Fibroblast of pulmonary artery (primary cell): ENCODE measurements around the gene PHEX.
A peak's percentile ranks its signal among the peaks of the same experiment; 100 is the strongest.

ENCODE experiments used
- DNase-seq: peaks from one replicate; pipeline ENCODE4 v3.0.0-alpha.2; 2010; ENCODE audit warnings: low read depth
- H3K4me3 ChIP-seq: replicated peaks from 2 replicates; pipeline ENCODE4 v1.5.1; 2011; ENCODE audit warnings: low read depth, mild to moderate bottlenecking, control low read depth, low read length, moderate library complexity
- CTCF ChIP-seq: IDR thresholded peaks from 2 replicates; pipeline ENCODE4 v1.5.1; 2011; ENCODE audit warnings: mild to moderate bottlenecking, control low read depth, low read length, inconsistent platforms; ENCODE audit errors: missing control alignments

PHEX gene

GRCh38 chrX:22032084-22032483 lies at the start of gene PHEX:
Gene PHEX (plus strand): TSS chrX:22032325. CDS start chrX:22033006, 681 bp downstream.
- no peak for DNase-seq
- TF ChIP-seq CTCF, result no peak
- H3K4me3 ChIP-seq, result no peak within 1 kb of the TSS

GRCh38 chrX:21985332-21985777 lies 46.8 kb upstream of the PHEX start:
- peak; percentile 81 for DNase-seq
- TF ChIP-seq CTCF, result peak; percentile 80
- H3K4me3 ChIP-seq, result no peak overlapping the region

- DNase-seq, result no peak
- TF ChIP-seq CTCF, result no peak
- no peak overlapping the region for H3K4me3 ChIP-seq
Observed at GRCh38 chrX:21986596-21986995, 45.5 kb upstream of the PHEX start.

GRCh38 chrX:21989384-21989783 lies 42.7 kb upstream of the PHEX start:
- DNase-seq, result no peak
- no peak for TF ChIP-seq CTCF
- H3K4me3 ChIP-seq, result no peak overlapping the region

- no peak overlapping the region for H3K4me3 ChIP-seq
- DNase-seq, result no peak
- no peak for TF ChIP-seq CTCF
Observed at GRCh38 chrX:21990832-21991231, 41.3 kb upstream of the PHEX start.

- DNase-seq, result no peak
- H3K4me3 ChIP-seq, result no peak overlapping the region
- no peak for TF ChIP-seq CTCF
Observed at GRCh38 chrX:21991504-21991903, 40.6 kb upstream of the PHEX start.

- no peak overlapping the region for H3K4me3 ChIP-seq
- DNase-seq, result peak; percentile 14
- TF ChIP-seq CTCF, result no peak
Observed at GRCh38 chrX:21993265-21993664, 38.9 kb upstream of the PHEX start.
